Fibroblast of lung (primary cell): ENCODE results near the gene KLHL18.

Source experiments
- EZH2 ChIP-seq: IDR thresholded peaks from 2 replicates; pipeline ENCODE4 v1.5.1; 2012; ENCODE audit warnings: low read length, control low read depth, mild to moderate bottlenecking; ENCODE audit errors: missing control alignments
- TF ChIP-seq, protein P1 (sequence below), 2 donors: IDR thresholded peaks in 1 of 2; conservative IDR thresholded peaks in 1 of 2; 1 replicate in 1 of 2; 2 replicates in 1 of 2; pipeline ENCODE4 v1.5.1; 2011 to 2012; ENCODE audit warnings: low read length in 2 of 2, control low read depth in 1 of 2, inconsistent platforms in 1 of 2, low read depth in 1 of 2, mild to moderate bottlenecking in 1 of 2

DNA sequence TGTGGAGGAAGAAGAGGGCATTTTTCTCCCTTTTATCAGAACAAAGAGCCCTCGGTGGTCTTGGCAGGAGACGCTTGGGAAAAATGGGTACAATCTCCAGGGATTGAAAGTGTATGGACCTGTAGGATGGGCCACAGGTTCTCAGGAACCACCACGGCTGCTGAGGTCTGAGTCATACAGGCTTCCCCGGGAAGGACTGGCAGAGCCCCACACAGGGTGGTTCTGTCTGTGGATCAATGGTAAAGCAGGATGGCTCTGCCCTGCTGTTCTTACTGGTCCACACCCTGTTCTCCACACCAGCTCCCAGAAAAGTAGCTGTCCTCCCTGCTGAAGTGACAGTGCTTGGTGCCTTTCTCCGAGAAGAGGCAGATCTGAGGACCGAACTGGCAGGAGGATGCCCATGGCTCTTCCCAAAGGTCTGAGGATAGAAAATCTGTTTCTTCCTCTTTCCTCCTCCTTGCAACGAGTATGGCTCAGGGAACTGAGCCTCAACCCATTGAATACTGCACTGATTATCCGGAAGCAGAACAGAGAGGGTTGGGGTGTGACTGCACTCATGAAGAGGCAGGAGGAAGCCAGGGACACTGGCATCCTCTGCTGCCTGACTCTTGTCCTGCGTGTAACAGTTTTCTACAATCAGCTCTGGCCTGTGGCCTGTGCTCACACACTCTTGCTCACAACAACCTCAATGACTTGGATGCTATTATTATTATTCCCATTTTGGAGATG lies 39.2 kb upstream of the KLHL18 start:
- TF ChIP-seq, protein P1, sequence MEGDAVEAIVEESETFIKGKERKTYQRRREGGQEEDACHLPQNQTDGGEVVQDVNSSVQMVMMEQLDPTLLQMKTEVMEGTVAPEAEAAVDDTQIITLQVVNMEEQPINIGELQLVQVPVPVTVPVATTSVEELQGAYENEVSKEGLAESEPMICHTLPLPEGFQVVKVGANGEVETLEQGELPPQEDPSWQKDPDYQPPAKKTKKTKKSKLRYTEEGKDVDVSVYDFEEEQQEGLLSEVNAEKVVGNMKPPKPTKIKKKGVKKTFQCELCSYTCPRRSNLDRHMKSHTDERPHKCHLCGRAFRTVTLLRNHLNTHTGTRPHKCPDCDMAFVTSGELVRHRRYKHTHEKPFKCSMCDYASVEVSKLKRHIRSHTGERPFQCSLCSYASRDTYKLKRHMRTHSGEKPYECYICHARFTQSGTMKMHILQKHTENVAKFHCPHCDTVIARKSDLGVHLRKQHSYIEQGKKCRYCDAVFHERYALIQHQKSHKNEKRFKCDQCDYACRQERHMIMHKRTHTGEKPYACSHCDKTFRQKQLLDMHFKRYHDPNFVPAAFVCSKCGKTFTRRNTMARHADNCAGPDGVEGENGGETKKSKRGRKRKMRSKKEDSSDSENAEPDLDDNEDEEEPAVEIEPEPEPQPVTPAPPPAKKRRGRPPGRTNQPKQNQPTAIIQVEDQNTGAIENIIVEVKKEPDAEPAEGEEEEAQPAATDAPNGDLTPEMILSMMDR (conservative IDR thresholded peaks at IDR 0.05 in 1 of 2, IDR thresholded peaks at IDR 0.05 in 1 of 2; ENCODE audit: low read depth in 1 of 2, low read length in 2 of 2): no peak
- no peak for TF ChIP-seq EZH2
